Kidney tubule cell (primary cell): ENCODE data around the gene MRI1.
"Not testable (repeated sequence)": the region's sequence is repeated elsewhere in the genome, so short reads cannot be mapped to it uniquely, and the experiment has no call there.

Experiments
- DNase-seq: peaks from one replicate; pipeline ENCODE4 v3.0.0-alpha.2; 2018; ENCODE audit warnings: low spot score

Gene MRI1

GRCh38 chr19:13761423-13761822 is 2.9 kb upstream of the MRI1 start:
- DNase-seq, result no peak

DNA sequence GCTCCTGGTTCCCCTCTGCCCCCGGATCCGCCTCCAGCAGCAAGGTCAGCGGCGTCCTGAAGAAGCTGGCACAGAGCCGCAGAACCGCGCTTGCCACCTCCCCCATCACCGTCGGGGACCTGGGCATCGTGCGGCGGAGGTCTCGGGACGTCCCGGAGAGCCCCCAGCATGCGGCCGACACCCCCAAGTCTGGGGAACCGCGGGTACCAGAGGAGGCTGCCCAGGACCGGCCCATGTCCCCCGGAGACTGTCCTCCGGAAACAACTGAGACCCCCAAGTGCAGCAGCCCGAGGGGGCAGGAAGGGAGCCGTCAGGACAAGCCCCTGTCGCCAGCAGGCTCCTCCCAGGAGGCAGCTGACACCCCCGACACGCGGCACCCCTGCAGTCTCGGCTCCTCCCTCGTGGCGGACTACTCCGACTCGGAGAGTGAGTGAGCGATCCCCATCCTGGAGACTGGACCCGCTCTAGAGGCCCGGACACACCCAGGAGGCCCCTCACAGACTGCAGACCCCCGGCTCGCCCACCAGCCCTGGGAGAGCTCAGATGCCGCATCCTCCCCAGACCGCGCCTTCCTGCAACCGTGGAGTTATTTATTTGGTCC is 1.6 kb upstream of the MRI1 start:
- no peak for DNase-seq

DNA sequence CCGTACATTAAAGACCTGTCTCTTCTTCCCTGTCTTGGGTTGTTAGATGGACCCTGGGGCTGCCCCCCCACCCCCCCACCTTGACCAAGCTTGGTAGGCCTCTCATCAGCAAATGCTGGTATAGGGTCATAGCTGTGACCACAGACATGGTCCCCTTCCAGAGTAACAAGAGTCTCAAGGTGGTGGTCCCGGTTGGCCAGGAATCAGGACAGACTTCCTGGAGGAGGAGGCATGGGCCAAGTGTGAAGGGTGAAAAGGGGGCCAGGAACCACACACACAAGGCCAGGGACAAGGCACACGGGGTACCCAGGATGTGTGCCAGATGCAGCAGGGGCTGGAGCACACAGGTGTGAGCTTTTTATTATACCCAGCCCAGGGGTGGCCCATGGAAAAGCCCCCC is 1.1 kb upstream of the MRI1 start:
- no peak for DNase-seq

GRCh38 chr19:13764821-13765394 is 586 bp downstream of the MRI1 start:
- no peak for DNase-seq

- no peak for DNase-seq
Measured at GRCh38 chr19:13765395-13766094, 1.2 kb downstream of the MRI1 start.

- no peak for DNase-seq
Measured at GRCh38 chr19:13766095-13766481, 1.8 kb downstream of the MRI1 start.

DNA sequence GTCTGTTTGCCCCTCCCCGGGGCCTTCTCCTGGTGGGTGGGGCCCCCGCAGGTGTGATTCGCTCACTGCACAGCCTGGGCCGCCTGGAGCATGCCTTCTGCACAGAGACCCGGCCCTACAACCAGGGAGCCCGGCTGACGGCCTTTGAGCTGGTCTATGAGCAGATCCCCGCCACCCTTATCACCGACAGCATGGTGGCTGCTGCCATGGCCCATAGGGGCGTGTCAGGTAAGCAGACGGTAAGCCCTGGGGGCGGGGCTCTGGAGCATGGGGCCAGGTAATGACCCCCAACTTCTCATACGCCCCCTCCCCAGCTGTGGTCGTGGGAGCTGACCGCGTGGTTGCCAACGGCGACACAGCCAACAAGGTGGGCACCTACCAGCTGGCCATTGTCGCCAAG is 4.2 kb downstream of the MRI1 start:
- DNase-seq, result no peak

DNA sequence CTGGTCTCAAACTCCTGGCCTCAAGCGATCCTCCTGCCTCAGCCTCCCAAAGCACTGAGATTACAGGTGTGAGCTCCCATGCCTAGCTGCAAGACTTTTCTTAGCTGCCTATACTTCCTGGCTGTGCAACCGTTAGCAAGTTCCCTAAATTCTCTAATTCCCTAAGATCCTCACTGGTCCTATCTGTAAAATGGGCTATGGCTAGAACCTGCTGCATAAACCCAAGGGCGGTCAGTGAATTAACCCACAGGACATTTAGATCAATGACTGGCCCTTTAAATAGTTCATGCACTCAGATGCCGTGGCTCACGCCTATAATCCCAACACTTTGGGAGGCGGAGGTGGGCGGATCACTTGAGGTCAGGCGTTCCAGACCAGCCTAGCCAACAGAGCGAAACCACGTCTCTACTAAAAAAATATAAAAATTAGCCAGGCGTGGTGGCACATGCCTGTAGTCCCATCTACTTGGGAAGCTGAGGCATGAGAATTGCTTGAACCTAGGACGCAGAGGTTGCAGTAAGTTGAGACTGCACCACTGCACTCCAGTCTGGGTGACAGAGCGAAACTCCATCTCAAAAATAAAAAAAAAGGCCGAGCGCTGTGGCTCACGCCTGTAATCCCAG is 5.8 kb downstream of the MRI1 start:
- peak; percentile 87 for DNase-seq

DNA sequence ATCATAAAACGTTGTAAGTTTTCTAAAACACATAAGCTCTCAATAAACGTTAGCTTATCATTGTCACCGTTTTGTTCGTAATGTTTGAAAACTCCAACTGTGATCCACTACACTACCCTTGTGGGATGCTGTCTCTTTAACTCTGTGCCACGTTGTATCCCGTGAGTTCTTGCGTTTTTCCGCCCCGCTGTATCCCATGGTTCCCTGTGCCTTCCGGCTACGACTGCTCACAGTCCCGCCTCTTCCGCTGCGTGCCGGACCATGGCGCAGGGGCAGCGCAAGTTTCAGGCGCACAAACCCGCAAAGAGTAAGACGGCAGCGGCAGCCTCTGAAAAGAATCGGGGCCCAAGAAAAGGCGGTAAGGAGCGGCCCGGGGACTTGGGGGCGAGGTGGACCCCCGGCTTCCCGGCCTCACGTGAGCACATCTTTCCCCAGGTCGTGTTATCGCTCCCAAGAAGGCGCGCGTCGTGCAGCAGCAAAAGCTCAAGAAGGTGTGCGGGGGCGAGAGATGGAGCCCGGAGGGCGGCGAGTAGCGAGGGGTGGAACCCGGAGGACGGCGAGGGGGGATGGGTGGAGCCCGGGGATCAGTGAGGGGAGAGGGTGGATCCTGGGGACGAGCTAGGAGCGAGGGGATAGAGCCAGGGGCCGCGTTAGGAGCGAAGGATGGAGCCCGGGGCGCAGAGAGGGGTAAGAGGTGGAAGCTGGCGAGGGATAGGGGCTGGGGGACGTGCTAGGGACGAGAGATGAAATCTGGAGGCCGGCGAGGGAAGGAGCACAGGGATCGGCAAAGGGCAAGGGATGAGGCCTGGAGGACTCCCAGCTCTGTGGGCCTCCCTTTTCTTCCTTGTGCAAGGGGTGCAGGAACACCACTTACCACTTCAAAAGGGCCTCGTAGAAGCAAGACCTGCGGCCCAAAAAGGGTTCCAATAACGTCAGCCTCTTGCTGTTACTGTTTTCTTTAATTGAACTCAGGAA is 10.2 kb downstream of the MRI1 start, which contains the start of gene C19orf53:
TSS of gene C19orf53 (plus strand) at position 240 of the 975 bp plus-strand sequence. CDS start at position 262, 22 bp downstream.
- peak; percentile 92 for DNase-seq

GRCh38 chr19:13778398-13778797 is 14.1 kb downstream of the MRI1 start:
- no peak for DNase-seq

- no peak for DNase-seq
Measured at GRCh38 chr19:13778847-13779246, 14.5 kb downstream of the MRI1 start.

DNA sequence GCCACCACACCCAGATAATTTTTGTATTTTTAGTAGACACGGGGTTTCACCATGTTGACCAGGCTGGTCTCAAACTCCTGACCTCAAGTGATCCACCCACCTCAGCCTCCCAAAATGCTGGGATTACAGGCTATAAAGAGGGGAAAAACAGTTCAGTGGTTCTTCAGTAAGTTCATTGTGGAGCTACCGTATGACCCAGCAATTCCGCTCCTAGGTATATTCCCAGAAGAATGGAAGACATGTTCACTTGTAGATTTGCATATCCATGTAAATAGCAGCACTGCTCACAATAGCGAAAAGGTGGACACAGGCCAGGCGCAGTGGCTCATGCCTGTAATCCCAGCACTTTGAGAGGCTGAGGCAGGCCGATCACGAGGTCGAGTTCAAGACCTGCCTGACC is 15.5 kb downstream of the MRI1 start:
- not testable (repeated sequence) for DNase-seq

- peak; percentile 62 for DNase-seq
Measured at GRCh38 chr19:13781547-13781946, 17.2 kb downstream of the MRI1 start.

DNA sequence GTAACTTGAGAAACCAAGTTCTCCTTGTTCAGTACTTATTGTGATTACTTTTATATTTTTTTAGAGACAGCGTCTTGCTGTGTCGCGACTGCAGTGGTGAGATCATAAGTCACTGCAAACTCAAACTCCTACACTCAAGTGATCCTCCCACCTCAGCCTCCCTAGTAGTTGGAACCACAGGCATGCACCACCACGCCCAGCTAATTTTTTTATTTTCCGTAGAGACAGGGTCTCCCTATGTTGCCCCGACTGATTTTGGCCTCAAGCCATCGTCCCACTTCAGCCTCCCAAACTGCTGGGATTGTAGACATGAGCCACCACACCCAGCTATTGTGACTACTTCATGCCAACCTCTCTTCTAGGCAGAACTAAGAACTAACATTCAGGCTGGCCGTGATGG is 18.2 kb downstream of the MRI1 start:
- DNase-seq, result no peak

DNA sequence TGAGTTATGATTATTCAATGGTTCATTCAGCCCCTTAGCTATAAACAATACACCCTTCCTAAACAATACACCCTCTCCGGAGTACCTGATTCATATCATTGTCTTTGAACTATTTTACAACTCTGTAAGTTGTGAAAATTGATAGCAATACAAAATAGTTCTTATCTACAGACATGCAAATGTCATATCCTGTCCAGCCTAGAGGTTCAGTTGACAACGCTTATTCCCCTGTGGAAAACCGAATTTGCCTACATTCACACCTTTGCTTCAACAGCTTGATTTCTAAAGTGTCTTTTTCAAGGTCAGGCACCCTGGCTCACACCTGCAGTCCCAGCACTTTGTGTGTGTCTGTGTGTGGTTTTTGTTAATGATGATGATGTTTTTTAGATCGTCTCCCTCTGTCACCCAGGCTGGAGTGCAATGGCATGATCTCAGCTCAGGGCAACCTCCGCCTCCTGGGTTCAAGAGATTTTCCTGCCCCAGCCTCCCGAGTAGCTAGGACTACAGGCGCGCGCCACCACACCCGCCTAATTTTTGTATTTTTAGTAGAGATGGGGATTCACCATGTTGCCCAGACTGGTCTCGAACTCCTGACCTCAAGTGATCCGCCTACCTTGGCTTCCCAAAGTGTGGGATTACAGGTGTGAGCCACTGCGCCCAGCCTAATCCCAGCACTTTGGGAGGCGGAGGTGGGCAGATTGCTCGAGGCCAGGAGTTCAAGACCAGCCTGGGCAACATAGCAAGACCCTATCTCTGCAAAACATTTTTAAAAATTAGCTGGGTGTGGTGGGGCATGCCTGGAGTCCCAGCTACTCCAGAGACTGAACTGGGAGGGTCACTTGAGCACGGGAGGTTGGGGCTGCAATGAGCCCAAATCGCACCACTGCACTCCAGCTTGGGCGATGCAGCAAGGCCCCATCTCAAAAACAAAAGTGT is 19.5 kb downstream of the MRI1 start:
- no peak for DNase-seq

GRCh38 chr19:13784731-13785452 is 20.6 kb downstream of the MRI1 start:
- peak; percentile 52 for DNase-seq

GRCh38 chr19:13788991-13789390 is 24.7 kb downstream of the MRI1 start:
- no peak for DNase-seq

- no peak for DNase-seq
Measured at GRCh38 chr19:13790354-13790753, 26.0 kb downstream of the MRI1 start.

GRCh38 chr19:13793317-13793716 is 29.0 kb downstream of the MRI1 start:
- DNase-seq, result peak; percentile 40

GRCh38 chr19:13794398-13794756 is 30.1 kb downstream of the MRI1 start:
- peak; percentile 89 for DNase-seq
